Stimulated activated CD4-positive, alpha-beta T cell treated with anti-CD3 and anti-CD28 coated beads, Interleukin-1b, Interleukin-23, amount 100 ng/mL, for 24 hours (primary cell): ENCODE data around the gene PEAK1.
"Not testable (repeated sequence)": the region's sequence is repeated elsewhere in the genome, so short reads cannot be mapped to it uniquely, and the experiment has no call there.

ENCODE experiments used
- DNase-seq, 4 experiments: peaks; one replicate each; pipeline ENCODE4 v3.0.0-alpha.2; 2020; ENCODE audit warnings: low read depth in 4 of 4, low spot score in 1 of 4

PEAK1 gene

DNA sequence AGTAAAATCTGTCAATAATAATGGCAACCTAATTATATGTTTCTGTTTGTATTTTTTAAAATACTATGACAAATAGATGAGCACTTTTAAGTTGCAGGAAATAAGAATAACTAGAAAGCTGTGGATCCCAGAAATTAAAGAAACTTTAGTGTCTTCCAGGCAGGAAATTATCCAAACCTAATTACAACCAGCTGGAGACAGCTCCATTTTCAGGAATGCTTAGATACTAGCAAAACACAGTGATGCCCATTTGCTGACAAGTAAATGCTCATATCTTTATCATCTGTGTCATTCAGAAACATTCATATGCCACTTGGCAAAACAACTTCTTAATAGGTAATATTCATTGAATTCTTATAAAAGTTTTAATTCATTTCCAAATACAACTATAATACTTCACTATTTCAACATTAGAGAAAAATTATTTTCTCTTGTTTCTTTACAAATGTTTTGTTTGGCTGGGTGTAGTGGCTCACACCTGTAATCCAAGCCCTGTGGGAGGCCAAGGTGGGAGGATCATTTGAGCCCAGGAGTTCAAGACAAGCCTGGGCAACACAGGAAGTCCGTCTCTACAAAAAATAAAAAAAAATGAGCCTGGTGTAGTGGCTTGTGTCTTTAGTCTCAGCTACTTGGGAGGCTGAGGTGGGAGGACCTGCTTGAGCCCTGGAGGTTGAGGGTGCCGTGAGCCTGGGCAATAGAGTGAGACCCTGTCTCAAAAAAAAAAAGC is 179.9 kb downstream of the PEAK1 start:
- no peak for DNase-seq

DNA sequence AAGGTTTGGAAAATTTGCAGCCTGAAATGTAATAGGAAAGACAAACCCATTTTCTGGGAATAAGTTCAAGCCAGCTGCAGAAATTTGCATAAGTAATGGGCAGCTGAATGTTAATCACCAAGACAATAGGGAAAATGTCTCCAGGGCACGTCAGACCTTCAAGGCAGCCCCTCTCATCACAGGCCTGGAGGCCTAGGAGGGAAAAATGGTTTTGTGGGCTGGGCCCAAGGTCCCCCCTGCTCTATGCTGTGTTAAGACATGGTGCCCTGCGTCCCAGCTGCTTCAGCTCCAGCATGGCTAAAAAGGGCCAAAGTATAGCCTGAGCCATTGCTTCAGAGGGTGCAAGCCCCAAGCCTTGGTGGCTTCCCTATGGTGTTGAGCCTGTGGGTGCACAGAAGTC is 184.3 kb downstream of the PEAK1 start:
- no peak for DNase-seq

GRCh38 chr15:77228828-77229227 is 191.1 kb downstream of the PEAK1 start:
- no peak for DNase-seq

- DNase-seq: no peak
These were observed 193.3 kb downstream of the PEAK1 start for GRCh38 chr15:77226652-77227051.

GRCh38 chr15:77225646-77226045 is 194.3 kb downstream of the PEAK1 start:
- no peak for DNase-seq

GRCh38 chr15:77225088-77225487 is 194.8 kb downstream of the PEAK1 start:
- no peak for DNase-seq

- DNase-seq: no peak
These were observed 195.6 kb downstream of the PEAK1 start for GRCh38 chr15:77224352-77224751.

DNA sequence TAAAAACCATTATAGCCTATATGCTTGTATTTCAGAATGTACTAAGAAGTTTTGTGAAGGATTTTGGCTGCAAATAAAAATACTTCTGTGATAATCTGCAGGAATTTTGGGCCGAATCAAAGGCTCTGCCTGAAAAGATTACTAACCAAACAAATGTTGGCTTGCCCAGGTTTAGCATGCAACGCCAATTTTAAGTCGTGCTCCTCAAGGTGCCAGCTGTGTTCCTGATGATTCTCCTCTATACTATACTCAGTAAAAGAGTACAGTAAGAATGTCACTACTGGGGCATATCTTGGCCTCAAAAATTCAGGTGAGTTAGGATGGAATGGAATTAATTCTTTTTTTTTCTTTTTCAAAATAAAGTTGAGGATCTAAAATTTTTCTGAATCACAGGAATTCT is 198.2 kb downstream of the PEAK1 start:
- DNase-seq: no peak

GRCh38 chr15:77221174-77221573 is 198.7 kb downstream of the PEAK1 start:
- DNase-seq: no peak

GRCh38 chr15:77219841-77220240 is 200.1 kb downstream of the PEAK1 start:
- no peak for DNase-seq

- no peak for DNase-seq
These were observed 210.7 kb downstream of the PEAK1 start for GRCh38 chr15:77209221-77209620.

GRCh38 chr15:77208241-77208640 is 211.7 kb downstream of the PEAK1 start:
- DNase-seq: no peak

- DNase-seq: no peak
These were observed 218.2 kb downstream of the PEAK1 start for GRCh38 chr15:77201665-77202064.

GRCh38 chr15:77196381-77196780 is 223.5 kb downstream of the PEAK1 start:
- DNase-seq: no peak

DNA sequence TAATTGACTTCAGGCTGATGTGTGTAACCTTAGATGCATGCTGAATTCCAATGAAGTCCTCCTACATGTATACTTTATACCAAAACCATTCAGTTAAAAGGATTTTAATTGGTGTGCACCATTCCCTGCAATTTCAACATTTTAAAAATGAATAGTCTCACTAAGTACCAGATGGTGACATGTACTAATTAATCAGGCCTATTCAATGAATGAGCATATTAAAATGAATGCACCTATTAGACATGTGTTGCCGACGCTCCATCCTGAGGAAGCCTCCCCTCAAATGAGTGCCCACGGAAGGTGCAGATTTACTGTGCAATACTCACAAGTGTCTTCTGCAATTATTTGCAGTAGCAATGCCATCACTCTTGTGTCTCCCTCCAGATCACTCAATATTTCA is 224.3 kb downstream of the PEAK1 start:
- DNase-seq: no peak

DNA sequence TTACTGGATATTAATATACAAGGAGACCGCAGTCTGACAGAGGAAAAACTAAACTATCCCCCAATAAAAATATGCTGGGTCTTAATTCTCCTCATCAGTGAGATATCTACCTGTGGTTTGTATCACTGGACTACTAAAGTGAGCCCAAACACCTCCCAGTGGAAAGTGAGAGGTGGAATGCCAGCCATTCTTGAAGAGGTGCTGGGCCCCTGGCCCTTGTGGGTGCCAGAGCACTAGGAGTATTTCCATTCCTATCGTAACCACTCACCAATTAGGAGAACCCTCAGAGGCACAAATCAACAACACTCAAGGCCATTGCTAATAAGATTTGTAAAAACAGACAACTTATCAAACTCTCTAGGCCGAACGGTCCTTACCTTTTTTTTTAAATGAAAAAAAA is 227.5 kb downstream of the PEAK1 start:
- no peak for DNase-seq

GRCh38 chr15:77191230-77191834 is 228.6 kb downstream of the PEAK1 start:
- DNase-seq: no peak

- DNase-seq: peak in 1 of 4 experiments; percentile 13
These were observed 232.0 kb downstream of the PEAK1 start for GRCh38 chr15:77187751-77188464.

- no peak for DNase-seq
These were observed 233.3 kb downstream of the PEAK1 start for GRCh38 chr15:77186594-77187011.

DNA sequence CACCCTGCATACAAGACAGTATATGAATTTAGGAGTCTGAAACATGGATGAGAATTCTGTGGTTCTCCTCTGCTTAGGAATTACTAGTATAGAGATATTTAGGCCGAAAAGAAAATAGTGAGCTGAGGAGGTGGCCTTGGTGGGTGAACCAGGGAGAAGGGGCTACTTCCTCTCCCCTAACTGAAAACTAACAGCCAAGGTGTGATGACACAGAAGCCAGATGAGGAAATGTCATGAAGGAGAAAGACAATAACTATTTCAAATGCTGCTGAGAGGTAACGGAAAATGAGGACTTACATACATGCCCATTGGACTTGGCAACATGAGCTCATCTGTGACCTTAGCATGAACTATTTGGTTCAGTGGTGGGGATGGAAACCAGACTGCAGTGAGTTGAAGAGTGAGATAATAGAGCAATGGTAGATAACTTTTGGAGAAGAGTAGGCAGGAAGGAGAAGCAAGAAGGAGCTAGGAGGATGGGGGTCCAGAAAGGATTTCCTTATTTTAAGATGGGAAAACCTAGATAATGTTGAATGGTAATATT is 234.6 kb downstream of the PEAK1 start:
- no peak for DNase-seq

- not testable (repeated sequence) for DNase-seq
These were observed 235.6 kb downstream of the PEAK1 start for GRCh38 chr15:77184352-77184751.

DNA sequence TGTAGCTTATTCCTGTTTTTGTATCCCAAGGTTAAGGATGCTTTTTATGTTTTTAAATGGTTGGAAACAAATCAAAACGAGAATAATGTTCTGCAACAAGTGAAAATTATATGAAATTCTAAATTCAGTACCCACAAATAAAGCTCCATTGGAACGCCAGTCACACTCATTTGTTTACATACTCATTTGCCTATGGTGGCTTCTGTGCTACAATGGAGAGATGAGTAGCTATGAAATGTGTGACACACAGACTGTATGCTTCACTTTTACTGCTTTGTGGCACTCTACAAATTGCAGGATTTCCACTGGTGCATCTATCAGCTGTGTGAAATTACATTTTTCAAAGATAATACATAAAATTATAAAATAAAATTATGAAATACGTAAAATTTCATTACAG is 236.8 kb downstream of the PEAK1 start:
- no peak for DNase-seq
